HG03439 (cell line): ENCODE results near the gene FBN1.

ENCODE experiments used
- ATAC-seq: cut with Tn5 transposase; IDR thresholded peaks from one replicate; pipeline ENCODE4 v1.9.1; 2021; ENCODE audit warnings: mild to moderate bottlenecking, moderate library complexity; ENCODE audit not compliant: unreplicated experiment

Gene FBN1

DNA sequence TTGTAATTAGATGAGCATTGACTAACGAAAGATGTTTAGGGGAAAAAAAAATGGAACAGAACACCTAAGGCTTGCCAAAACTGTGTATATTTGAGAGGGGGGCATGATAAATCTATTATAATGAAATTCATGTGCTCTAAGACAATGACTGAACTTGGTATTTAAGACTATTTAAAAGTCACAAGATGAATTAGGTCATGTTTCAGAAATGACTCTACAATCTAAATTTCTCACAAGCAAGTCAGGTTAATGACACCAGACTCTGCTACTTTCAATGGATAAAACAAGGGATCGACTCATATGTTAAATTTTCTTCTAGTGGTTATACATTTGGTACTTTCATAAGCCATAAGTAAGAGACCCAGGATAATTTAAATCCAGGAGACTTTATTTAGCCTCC, 235.9 kb downstream of the FBN1 start:
- no peak for ATAC-seq

- no peak for ATAC-seq
Observed at GRCh38 chr15:48408327-48408726, 237.2 kb downstream of the FBN1 start.

GRCh38 chr15:48407646-48408045, 237.9 kb downstream of the FBN1 start:
- ATAC-seq: no peak

GRCh38 chr15:48406911-48407310, 238.6 kb downstream of the FBN1 start:
- no peak for ATAC-seq

DNA sequence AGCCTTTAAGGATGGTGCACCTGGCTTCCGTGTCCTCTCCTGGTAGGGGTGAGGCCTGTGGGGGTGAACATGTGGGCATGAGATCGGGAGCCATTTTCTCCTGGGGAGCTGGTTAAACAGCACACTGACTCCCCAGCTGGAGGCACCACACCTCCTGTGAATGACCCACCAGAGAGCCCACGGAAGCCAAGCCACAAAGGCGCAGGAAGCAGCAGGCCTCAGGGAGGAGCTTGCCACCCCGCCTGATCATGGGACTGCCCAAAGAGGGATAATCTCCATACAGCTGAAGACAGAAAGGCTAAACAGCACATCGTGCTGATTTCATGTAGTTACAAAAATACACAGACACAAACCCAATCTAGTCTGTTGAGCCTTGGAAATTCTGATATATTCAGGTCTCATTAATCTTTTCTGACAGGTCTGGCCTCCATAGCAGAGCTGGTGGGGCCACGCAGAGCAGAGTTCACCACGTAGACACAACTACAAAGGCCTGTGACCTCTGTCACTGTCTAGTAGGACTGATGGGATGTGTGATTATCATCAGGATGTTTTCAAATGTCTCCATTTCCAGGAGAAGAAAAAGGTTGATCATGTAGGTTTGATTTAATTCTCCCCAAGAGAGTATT, 239.1 kb downstream of the FBN1 start:
- ATAC-seq: no peak

DNA sequence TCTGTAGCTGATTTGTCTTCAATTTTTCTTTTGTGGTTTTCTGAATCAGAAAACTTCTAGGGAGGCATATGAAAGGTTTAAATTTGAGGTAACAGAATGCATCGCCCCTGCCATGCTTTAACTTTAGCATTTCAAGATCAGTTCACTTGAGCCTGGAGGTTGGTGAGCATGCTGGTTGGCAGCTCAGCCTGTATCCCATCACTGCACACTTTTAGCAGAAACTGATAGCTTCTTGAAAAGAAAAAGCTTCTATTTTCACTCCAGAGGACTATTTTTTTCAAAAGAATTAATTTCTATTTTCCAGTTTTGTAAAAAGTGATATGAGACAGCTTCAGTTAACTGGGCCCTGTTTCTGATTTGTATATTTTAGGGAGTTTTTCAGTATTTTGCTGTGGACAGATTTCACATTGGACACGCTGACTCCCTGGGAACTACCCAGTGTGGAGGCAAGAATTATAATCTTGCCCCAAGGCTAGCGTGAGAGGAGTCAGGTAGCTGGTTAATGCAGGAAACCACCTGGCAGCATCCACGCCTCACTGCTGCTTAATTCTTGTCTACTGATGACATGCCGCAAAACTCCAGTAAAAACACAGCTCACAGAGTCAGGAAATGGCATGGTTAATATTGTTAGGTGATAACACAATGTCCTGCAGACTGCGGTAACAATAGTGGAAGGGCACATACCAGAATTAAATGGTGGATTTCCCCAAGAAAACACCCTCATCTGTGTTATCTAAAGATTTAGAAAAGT, 242.9 kb downstream of the FBN1 start:
- ATAC-seq: no peak

- no peak for ATAC-seq
Observed at GRCh38 chr15:48400086-48400485, 245.4 kb downstream of the FBN1 start.

DNA sequence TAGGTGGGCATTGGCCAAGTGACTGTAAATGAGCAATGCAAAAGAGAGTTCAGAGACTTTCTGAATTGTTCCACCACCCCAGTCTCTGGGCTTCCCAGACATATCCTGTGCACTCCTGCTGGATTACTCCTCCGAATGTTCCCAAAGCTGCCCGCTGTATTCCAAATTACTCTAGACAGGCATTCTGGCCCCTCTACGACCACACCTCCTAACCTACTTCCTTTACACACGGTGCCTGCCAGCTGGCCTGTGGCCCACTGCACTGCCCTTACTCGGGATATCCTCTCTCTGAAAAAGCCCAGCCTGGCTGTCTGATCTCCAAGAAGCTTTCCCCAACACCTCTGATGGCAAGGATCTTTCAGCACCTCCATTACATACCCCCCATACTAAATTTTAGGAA, 247.7 kb downstream of the FBN1 start:
- ATAC-seq: no peak

DNA sequence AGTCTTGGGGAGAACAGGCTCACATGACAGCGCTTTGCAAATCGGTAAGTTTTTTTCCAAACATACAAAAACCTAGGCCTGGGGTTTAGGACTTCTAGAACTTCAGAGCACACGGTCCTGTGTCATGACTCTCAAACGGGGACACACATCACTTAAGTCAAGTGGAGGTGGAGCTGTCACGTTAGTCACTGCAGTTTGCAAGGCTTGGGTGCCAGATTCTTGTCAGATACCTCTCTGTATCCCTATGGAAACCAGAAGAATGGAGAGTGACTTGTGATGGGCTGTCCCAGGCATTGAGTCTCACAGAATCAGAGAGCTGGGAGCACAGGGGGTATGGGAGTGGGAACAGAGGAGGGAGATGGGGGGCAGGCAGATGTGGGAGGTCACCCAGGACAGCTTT, 249.5 kb downstream of the FBN1 start:
- ATAC-seq: no peak

- ATAC-seq: no peak
Observed at GRCh38 chr15:48395521-48396011, 249.9 kb downstream of the FBN1 start.

DNA sequence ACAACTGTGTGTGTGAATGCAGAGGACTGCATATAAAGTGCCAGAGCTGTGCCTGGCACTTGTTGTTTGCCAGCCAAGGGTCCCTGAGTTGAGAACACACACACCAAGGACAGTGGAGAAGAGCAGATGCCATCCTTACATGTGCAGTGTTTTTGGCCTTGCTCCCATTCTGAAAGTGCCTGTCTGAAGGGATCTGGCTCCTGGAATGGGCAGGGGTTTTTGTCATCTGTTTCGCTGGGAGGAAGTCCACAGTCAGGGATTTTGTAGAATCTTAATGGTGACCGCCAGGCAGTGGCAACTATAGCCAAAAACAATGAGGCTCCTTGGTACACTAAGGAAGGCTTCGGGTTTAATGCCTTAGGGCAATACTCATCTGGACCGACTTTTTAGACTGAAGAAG, 250.5 kb downstream of the FBN1 start:
- no peak for ATAC-seq

- no peak for ATAC-seq
Observed at GRCh38 chr15:48393645-48394506, 251.6 kb downstream of the FBN1 start.

GRCh38 chr15:48392356-48392755, 253.2 kb downstream of the FBN1 start:
- ATAC-seq: no peak

DNA sequence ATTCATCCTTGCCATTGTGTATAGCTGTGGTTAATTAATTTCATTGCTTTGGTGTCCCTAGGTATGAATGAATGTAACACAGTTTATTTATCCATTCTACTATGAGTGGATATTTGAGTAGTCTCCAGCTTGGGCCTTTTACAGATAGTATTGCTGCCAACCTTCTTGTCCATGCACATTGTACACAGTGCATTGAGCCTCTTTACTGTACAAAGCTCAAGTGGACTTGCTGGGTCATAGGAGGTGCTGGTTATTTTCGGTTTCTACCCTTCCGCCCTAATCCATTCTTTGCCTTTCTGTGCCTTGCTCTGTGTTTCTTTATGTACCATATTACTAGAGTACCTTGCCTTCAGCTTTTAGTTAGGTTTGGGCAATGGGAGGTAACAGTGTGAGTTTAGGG, 253.6 kb downstream of the FBN1 start:
- ATAC-seq: no peak

- no peak for ATAC-seq
Observed at GRCh38 chr15:48389691-48390143, 255.8 kb downstream of the FBN1 start.

DNA sequence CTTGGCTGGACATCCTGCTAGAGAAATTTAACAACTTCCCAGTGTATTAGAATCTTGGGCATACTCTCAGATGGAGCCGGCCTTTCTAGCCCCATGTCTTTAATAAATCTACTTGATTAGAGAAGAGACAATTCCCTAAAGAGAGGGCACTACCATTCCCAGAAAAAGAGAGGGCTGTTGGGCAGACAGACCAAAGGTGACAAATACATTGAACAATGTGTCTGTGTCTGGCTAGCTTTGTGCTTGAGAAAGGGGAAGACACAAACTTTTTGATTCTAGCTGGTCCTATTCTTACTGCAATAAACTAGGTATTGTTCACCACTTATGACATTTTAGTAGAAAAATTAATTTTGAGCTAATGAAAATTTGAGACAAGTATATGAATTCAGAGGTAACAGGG, 256.6 kb downstream of the FBN1 start:
- ATAC-seq: no peak

- no peak for ATAC-seq
Observed at GRCh38 chr15:48388016-48388851, 257.3 kb downstream of the FBN1 start.

GRCh38 chr15:48385031-48385830, 260.3 kb downstream of the FBN1 start:
- ATAC-seq: no peak

- no peak for ATAC-seq
Observed at GRCh38 chr15:48384616-48385015, 260.9 kb downstream of the FBN1 start.

GRCh38 chr15:48383031-48383430, 262.5 kb downstream of the FBN1 start:
- no peak for ATAC-seq
